Loucy (cell line): ENCODE measurements around the gene COL25A1.

Source experiments
- H2AFZ ChIP-seq: fragments of 200-600 bp; sonication (generic); 2 replicates; pipeline ENCODE4 v1.6.0; 2016; ENCODE audit warnings: antibody characterized with exemption, mild to moderate bottlenecking, low read length, moderate library complexity
- H3F3A ChIP-seq: fragments of 200-600 bp; 2 replicates; pipeline ENCODE4 v1.6.0; 2016; ENCODE audit warnings: antibody characterized with exemption, low read depth, mild to moderate bottlenecking
- H3K27me3 ChIP-seq: fragments of 200-600 bp; sonication (generic); 2 replicates; pipeline ENCODE4 v1.6.1; 2014; ENCODE audit warnings: low read length, mild to moderate bottlenecking; ENCODE audit not compliant: insufficient read depth, poor library complexity, severe bottlenecking
- H3K36me3 ChIP-seq: fragments of 200-600 bp; sonication (generic); 2 replicates; pipeline ENCODE4 v1.6.1; 2016; ENCODE audit warnings: low read length; ENCODE audit not compliant: insufficient read depth
- H3K4me1 ChIP-seq: fragments of 200-600 bp; sonication (generic); 2 replicates; pipeline ENCODE4 v1.5.1; 2014; ENCODE audit warnings: low read length, mild to moderate bottlenecking; ENCODE audit not compliant: insufficient read depth, poor library complexity, severe bottlenecking
- H3K4me2 ChIP-seq: fragments of 200-600 bp; sonication (generic); 2 replicates; pipeline ENCODE4 v1.6.0; 2014; ENCODE audit warnings: antibody characterized with exemption, low read length, low read depth, mild to moderate bottlenecking; ENCODE audit not compliant: poor library complexity, severe bottlenecking
- H3K4me3 ChIP-seq: fragments of 200-600 bp; sonication (generic); 2 replicates; pipeline ENCODE4 v1.5.1; 2014; ENCODE audit warnings: low read length, mild to moderate bottlenecking, mixed read lengths; ENCODE audit not compliant: poor library complexity, severe bottlenecking
- H3K79me2 ChIP-seq: fragments of 200-600 bp; sonication (generic); 2 replicates; pipeline ENCODE4 v1.6.1; 2014; ENCODE audit warnings: low read length; ENCODE audit not compliant: insufficient read depth
- H3K9ac ChIP-seq: fragments of 200-600 bp; sonication (generic); 2 replicates; pipeline ENCODE4 v1.6.0; 2014; ENCODE audit warnings: mild to moderate bottlenecking, low read depth, low read length, moderate library complexity; ENCODE audit not compliant: poor library complexity, severe bottlenecking
- H3K9me2 ChIP-seq: fragments of 200-600 bp; sonication (generic); replicated peaks from 2 replicates; pipeline ENCODE4 v1.6.1; 2016; ENCODE audit warnings: low read depth, low read length, mixed read lengths
- H3K9me3 ChIP-seq: fragments of 200-600 bp; sonication (generic); 2 replicates; pipeline ENCODE4 v1.6.1; 2014; ENCODE audit warnings: mild to moderate bottlenecking, antibody characterized with exemption, low read length, low read depth; ENCODE audit not compliant: insufficient read depth
- H4K20me1 ChIP-seq: fragments of 200-600 bp; sonication (generic); 2 replicates; pipeline ENCODE4 v1.6.0; 2014; ENCODE audit warnings: antibody characterized with exemption, low read length, mild to moderate bottlenecking; ENCODE audit not compliant: insufficient read depth, poor library complexity, severe bottlenecking
- EZH2phosphoT487 ChIP-seq: fragments of 200-600 bp; IDR thresholded peaks from 2 replicates; pipeline ENCODE4 v1.6.1; 2018; ENCODE audit warnings: antibody characterized with exemption, mild to moderate bottlenecking, moderate library complexity, borderline replicate concordance
- TF ChIP-seq, protein P1 (sequence below): fragments of 200-600 bp; sonication (generic); conservative IDR thresholded peaks from 2 replicates; pipeline ENCODE4 v1.5.1; 2014; ENCODE audit warnings: mild to moderate bottlenecking, antibody characterized with exemption, low read length

The COL25A1 gene

DNA sequence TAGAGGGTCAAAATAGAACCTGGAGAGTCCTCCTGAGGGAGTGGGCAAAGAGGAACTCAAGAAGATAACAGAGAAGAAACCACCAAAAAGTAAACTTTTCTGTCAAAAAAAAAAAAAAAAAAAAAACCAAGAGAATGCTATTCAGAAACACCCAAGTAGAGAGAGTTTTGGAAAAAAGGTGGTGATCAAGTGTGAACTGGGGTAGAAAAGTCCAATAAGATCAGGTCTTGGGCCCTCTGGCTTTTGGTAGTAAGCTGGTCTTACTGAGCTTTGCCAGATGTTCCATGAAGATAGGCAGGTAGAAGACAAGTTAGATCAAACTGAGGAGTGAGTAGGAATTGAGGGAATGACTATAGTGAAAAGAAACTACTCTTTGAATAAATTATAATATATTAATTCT lies 167.5 kb downstream of the COL25A1 start:
- no peaks in the 10 kb centered on the region for H3K79me2 ChIP-seq
- H3K4me1 ChIP-seq = no peaks in the 10 kb centered on the region
- H2AFZ ChIP-seq = no peak overlapping the region
- no peaks in the 10 kb centered on the region for H3F3A ChIP-seq
- no peak overlapping the region for H3K9ac ChIP-seq
- H3K9me3 ChIP-seq = no peaks in the 10 kb centered on the region
- no peak for TF ChIP-seq EZH2phosphoT487
- TF ChIP-seq, protein P1, sequence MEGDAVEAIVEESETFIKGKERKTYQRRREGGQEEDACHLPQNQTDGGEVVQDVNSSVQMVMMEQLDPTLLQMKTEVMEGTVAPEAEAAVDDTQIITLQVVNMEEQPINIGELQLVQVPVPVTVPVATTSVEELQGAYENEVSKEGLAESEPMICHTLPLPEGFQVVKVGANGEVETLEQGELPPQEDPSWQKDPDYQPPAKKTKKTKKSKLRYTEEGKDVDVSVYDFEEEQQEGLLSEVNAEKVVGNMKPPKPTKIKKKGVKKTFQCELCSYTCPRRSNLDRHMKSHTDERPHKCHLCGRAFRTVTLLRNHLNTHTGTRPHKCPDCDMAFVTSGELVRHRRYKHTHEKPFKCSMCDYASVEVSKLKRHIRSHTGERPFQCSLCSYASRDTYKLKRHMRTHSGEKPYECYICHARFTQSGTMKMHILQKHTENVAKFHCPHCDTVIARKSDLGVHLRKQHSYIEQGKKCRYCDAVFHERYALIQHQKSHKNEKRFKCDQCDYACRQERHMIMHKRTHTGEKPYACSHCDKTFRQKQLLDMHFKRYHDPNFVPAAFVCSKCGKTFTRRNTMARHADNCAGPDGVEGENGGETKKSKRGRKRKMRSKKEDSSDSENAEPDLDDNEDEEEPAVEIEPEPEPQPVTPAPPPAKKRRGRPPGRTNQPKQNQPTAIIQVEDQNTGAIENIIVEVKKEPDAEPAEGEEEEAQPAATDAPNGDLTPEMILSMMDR = no peak
- no peak overlapping the region for H3K4me3 ChIP-seq
- H3K27me3 ChIP-seq = no peaks in the 10 kb centered on the region
- no peaks in the 10 kb centered on the region for H3K36me3 ChIP-seq
- no peak overlapping the region for H3K4me2 ChIP-seq
- no peaks in the 10 kb centered on the region for H4K20me1 ChIP-seq
- H3K9me2 ChIP-seq = no peaks in the 10 kb centered on the region

DNA sequence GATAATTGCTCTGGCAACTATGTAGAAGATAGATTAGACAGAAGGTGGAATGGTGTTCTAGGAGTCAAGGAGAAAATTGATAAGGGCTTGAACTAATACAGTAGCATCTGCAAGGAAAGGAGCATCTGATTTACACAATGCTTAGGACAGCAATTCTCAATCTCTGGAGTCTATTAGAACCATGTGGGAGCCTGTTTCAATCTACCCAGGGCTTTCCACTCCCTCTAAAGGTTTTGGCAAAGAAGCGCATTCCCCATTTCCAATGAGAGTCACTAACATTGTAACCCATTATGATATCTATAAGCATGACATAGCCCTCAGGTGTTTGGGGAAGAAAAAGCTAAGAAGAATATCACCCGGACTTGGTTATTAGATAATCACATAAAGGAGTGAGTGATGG lies 168.2 kb downstream of the COL25A1 start:
- TF ChIP-seq, protein P1 = no peak
- no peak for TF ChIP-seq EZH2phosphoT487
- H3K79me2 ChIP-seq = no peaks in the 10 kb centered on the region
- no peaks in the 10 kb centered on the region for H3K9me3 ChIP-seq
- no peak overlapping the region for H3K4me3 ChIP-seq
- no peak overlapping the region for H3K4me2 ChIP-seq
- H3K9ac ChIP-seq = no peak overlapping the region
- H2AFZ ChIP-seq = no peak overlapping the region
- H4K20me1 ChIP-seq = no peaks in the 10 kb centered on the region
- H3K9me2 ChIP-seq = no peaks in the 10 kb centered on the region
- H3K4me1 ChIP-seq = no peaks in the 10 kb centered on the region
- H3K27me3 ChIP-seq = no peaks in the 10 kb centered on the region
- H3K36me3 ChIP-seq = no peaks in the 10 kb centered on the region
- H3F3A ChIP-seq = no peaks in the 10 kb centered on the region

DNA sequence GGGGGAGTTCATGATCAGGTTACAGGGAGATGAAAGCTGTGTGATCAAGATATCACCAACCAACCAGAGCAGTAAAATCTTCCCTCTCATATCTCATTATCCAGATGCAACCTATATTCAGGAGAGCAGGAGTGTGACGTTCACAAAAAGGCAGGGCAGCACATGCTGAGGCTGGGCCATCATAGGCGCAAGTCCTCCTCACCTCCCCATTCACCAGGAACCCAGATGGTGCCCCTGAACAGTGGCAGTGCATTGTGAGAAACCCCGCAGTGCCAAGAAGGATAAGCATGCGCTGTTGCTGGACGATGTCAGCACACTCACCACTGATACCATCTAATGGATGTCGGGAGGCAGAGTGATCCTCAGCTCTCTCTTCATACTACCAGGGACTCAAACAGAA lies 170.9 kb downstream of the COL25A1 start:
- no peak for TF ChIP-seq EZH2phosphoT487
- TF ChIP-seq, protein P1 = no peak
- Histone ChIP-seq H3K4me2 (no peak overlapping the region), H3K9ac (no peak overlapping the region), H3F3A (no peaks in the 10 kb centered on the region), H3K9me2 (no peaks in the 10 kb centered on the region), H4K20me1 (no peaks in the 10 kb centered on the region), H3K79me2 (no peaks in the 10 kb centered on the region), H3K36me3 (no peaks in the 10 kb centered on the region), H3K9me3 (no peaks in the 10 kb centered on the region), H3K27me3 (no peaks in the 10 kb centered on the region), H3K4me1 (no peaks in the 10 kb centered on the region), H2AFZ (no peak overlapping the region), H3K4me3 (no peak overlapping the region)
